HEK293 (cell line): ENCODE measurements around the gene PDGFB.

Experiments used
- SCRT2 ChIP-seq: fragments of 450-650 bp; formaldehyde crosslinking; IDR thresholded peaks from 2 replicates; pipeline ENCODE4 v1.5.1; 2016; ENCODE audit warnings: missing biosample characterization, missing genetic modification characterization
- YY1 ChIP-seq: fragments of 450-650 bp; formaldehyde crosslinking; IDR thresholded peaks from 2 replicates; pipeline ENCODE4 v1.5.1; 2018; ENCODE audit warnings: missing biosample characterization, missing genetic modification characterization
- ZBTB20 ChIP-seq: fragments of 450-650 bp; formaldehyde crosslinking; IDR thresholded peaks from 2 replicates; pipeline ENCODE4 v1.5.1; 2016; ENCODE audit warnings: missing biosample characterization, missing genetic modification characterization
- ZEB2 ChIP-seq: fragments of 450-650 bp; formaldehyde crosslinking; IDR thresholded peaks from 2 replicates; pipeline ENCODE4 v1.5.1; 2016; ENCODE audit warnings: missing biosample characterization, missing genetic modification characterization
- ZNF121 ChIP-seq: fragments of 450-650 bp; formaldehyde crosslinking; IDR thresholded peaks from 2 replicates; pipeline ENCODE4 v1.5.1; 2016; ENCODE audit warnings: missing biosample characterization, missing genetic modification characterization
- ZNF133 ChIP-seq: fragments of 450-650 bp; formaldehyde crosslinking; IDR thresholded peaks from 2 replicates; pipeline ENCODE4 v1.5.1; 2016; ENCODE audit warnings: missing biosample characterization, missing genetic modification characterization
- ZNF266 ChIP-seq: fragments of 450-650 bp; formaldehyde crosslinking; IDR thresholded peaks from 2 replicates; pipeline ENCODE4 v1.5.1; 2016; ENCODE audit warnings: missing biosample characterization, missing genetic modification characterization, low read depth
- ZNF292 ChIP-seq: fragments of 450-650 bp; formaldehyde crosslinking; IDR thresholded peaks from 2 replicates; pipeline ENCODE4 v1.5.1; 2016; ENCODE audit warnings: low read depth, missing biosample characterization, missing genetic modification characterization, borderline replicate concordance
- ZNF37A ChIP-seq: fragments of 450-650 bp; IDR thresholded peaks from 2 replicates; pipeline ENCODE4 v1.5.1; 2018; ENCODE audit warnings: missing biosample characterization, missing genetic modification characterization
- ZNF391 ChIP-seq: fragments of 450-650 bp; formaldehyde crosslinking; IDR thresholded peaks from 2 replicates; pipeline ENCODE4 v1.5.1; 2016; ENCODE audit warnings: low read depth, missing biosample characterization, missing genetic modification characterization, borderline replicate concordance
- ZNF404 ChIP-seq: fragments of 450-650 bp; formaldehyde crosslinking; IDR thresholded peaks from 2 replicates; pipeline ENCODE4 v1.5.1; 2017; ENCODE audit warnings: missing biosample characterization, missing genetic modification characterization
- ZNF514 ChIP-seq: fragments of 450-650 bp; formaldehyde crosslinking; IDR thresholded peaks from 2 replicates; pipeline ENCODE4 v1.5.1; 2016; ENCODE audit warnings: missing biosample characterization, missing genetic modification characterization
- ZNF560 ChIP-seq: fragments of 450-650 bp; formaldehyde crosslinking; IDR thresholded peaks from 2 replicates; pipeline ENCODE4 v1.5.1; 2017; ENCODE audit warnings: missing biosample characterization, missing genetic modification characterization, borderline replicate concordance
- ZNF571 ChIP-seq: fragments of 450-650 bp; formaldehyde crosslinking; IDR thresholded peaks from 2 replicates; pipeline ENCODE4 v1.5.0; 2017; ENCODE audit warnings: missing biosample characterization, missing genetic modification characterization
- ZNF624 ChIP-seq: fragments of 450-650 bp; formaldehyde crosslinking; IDR thresholded peaks from 2 replicates; pipeline ENCODE4 v1.5.1; 2017; ENCODE audit warnings: missing biosample characterization, missing genetic modification characterization
- ZNF677 ChIP-seq: fragments of 450-650 bp; IDR thresholded peaks from 2 replicates; pipeline ENCODE4 v1.5.0; 2018; ENCODE audit warnings: missing biosample characterization, mild to moderate bottlenecking, missing genetic modification characterization, moderate library complexity
- ZNF701 ChIP-seq: fragments of 450-650 bp; formaldehyde crosslinking; IDR thresholded peaks from 2 replicates; pipeline ENCODE4 v1.5.1; 2016; ENCODE audit warnings: missing biosample characterization, missing genetic modification characterization
- ZNF843 ChIP-seq: fragments of 450-650 bp; formaldehyde crosslinking; IDR thresholded peaks from 2 replicates; pipeline ENCODE4 v1.5.1; 2016; ENCODE audit warnings: missing biosample characterization, missing genetic modification characterization
- ZSCAN23 ChIP-seq: fragments of 450-650 bp; formaldehyde crosslinking; IDR thresholded peaks from 2 replicates; pipeline ENCODE4 v1.5.1; 2016; ENCODE audit warnings: missing biosample characterization, missing genetic modification characterization
- ZSCAN30 ChIP-seq: fragments of 450-650 bp; IDR thresholded peaks from 2 replicates; pipeline ENCODE4 v1.5.1; 2018; ENCODE audit warnings: missing biosample characterization, mild to moderate bottlenecking, missing genetic modification characterization, moderate library complexity
- TF ChIP-seq, protein P1 (sequence below): fragments of 450-650 bp; IDR thresholded peaks from 2 replicates; pipeline ENCODE4 v1.5.1; 2018; ENCODE audit warnings: missing biosample characterization, mild to moderate bottlenecking, missing genetic modification characterization
- TF ChIP-seq, protein P2 (sequence below): fragments of 450-650 bp; formaldehyde crosslinking; IDR thresholded peaks from 2 replicates; pipeline ENCODE4 v1.5.1; 2016; ENCODE audit warnings: missing biosample characterization, missing genetic modification characterization
- TF ChIP-seq, protein P3 (sequence below): fragments of 450-650 bp; formaldehyde crosslinking; IDR thresholded peaks from 2 replicates; pipeline ENCODE4 v1.5.1; 2016; ENCODE audit warnings: missing biosample characterization, missing genetic modification characterization
- TF ChIP-seq, protein P4 (sequence below): fragments of 450-650 bp; formaldehyde crosslinking; IDR thresholded peaks from 2 replicates; pipeline ENCODE4 v1.5.1; 2017; ENCODE audit warnings: missing biosample characterization, missing genetic modification characterization
- TF ChIP-seq, protein P5 (sequence below): fragments of 450-650 bp; formaldehyde crosslinking; IDR thresholded peaks from 2 replicates; pipeline ENCODE4 v1.5.1; 2017; ENCODE audit warnings: missing biosample characterization, mild to moderate bottlenecking, missing genetic modification characterization, moderate library complexity
- TF ChIP-seq, protein P6 (sequence below): fragments of 450-650 bp; formaldehyde crosslinking; IDR thresholded peaks from 2 replicates; pipeline ENCODE4 v1.5.1; 2017; ENCODE audit warnings: missing biosample characterization, missing genetic modification characterization
- TF ChIP-seq, protein P7 (sequence below): fragments of 450-650 bp; formaldehyde crosslinking; IDR thresholded peaks from 2 replicates; pipeline ENCODE4 v1.5.1; 2016; ENCODE audit warnings: missing biosample characterization, missing genetic modification characterization

Gene PDGFB

DNA sequence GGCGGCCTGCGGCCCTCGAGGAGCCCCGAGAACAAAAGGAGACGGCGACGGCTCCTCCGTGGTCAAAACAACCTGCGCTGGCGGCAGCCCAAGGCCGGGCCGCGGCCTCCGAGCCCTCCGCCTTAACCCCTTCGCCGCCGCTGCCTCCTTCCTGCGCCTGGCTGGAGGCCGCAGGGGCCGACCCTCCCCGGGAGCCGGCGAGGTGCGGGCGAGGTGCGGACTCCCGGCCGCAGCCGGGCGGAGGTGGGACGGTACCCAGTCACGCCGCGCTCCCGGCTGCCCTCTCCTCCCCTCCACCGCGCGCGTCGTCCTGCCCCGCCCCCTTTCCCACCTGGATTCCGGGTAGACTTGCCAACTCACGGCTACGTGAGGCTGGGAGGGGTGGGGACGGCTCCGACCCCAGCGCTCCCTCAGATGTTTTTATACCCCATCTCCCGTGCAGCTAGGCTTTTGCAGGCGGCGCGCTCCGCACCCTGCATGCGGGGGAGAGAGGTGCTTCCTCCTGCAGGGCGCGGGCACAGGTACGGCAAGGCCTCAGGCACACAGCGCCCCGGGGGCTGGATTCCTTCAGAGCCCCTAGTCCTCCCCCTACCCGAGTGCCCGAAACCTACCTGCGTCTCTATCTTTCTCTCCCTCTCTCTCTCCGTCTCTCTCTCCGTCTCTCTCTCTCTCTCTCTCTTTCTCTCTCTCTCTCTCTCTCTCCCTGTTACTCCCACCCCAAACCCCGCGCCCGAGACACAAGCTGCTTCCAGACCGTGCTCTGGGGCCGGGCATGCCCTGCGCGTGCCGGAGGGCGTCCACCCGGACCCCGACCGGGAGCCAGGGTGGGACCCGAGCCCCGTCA is 2.0 kb downstream of the PDGFB start (continued):
- TF ChIP-seq, protein P1, sequence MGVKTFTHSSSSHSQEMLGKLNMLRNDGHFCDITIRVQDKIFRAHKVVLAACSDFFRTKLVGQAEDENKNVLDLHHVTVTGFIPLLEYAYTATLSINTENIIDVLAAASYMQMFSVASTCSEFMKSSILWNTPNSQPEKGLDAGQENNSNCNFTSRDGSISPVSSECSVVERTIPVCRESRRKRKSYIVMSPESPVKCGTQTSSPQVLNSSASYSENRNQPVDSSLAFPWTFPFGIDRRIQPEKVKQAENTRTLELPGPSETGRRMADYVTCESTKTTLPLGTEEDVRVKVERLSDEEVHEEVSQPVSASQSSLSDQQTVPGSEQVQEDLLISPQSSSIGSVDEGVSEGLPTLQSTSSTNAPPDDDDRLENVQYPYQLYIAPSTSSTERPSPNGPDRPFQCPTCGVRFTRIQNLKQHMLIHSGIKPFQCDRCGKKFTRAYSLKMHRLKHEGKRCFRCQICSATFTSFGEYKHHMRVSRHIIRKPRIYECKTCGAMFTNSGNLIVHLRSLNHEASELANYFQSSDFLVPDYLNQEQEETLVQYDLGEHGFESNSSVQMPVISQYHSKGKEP (tag by site-specific recombination) = no peak
- no peak for TF ChIP-seq SCRT2
- no peak for TF ChIP-seq ZNF121 (tag by site-specific recombination)
- TF ChIP-seq ZNF404 (tag by site-specific recombination) = no peak
- TF ChIP-seq ZNF677 = no peak
- TF ChIP-seq ZNF843 (tag by site-specific recombination) = peak; percentile 35; the same call in 1 of the 2 replicates
- no peak for TF ChIP-seq ZNF701
- TF ChIP-seq ZNF133 = no peak
- TF ChIP-seq, protein P2, sequence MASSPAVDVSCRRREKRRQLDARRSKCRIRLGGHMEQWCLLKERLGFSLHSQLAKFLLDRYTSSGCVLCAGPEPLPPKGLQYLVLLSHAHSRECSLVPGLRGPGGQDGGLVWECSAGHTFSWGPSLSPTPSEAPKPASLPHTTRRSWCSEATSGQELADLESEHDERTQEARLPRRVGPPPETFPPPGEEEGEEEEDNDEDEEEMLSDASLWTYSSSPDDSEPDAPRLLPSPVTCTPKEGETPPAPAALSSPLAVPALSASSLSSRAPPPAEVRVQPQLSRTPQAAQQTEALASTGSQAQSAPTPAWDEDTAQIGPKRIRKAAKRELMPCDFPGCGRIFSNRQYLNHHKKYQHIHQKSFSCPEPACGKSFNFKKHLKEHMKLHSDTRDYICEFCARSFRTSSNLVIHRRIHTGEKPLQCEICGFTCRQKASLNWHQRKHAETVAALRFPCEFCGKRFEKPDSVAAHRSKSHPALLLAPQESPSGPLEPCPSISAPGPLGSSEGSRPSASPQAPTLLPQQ = peak; percentile 60
- no peak for TF ChIP-seq ZNF560
- no peak for TF ChIP-seq ZNF514
- TF ChIP-seq ZSCAN30 (tag by site-specific recombination) = no peak
- peak; percentile 86 for TF ChIP-seq ZSCAN23 (tag by site-specific recombination)
- peak; percentile 95 for TF ChIP-seq ZEB2 (tag by site-specific recombination)
- TF ChIP-seq ZNF37A (tag by site-specific recombination) = no peak
- TF ChIP-seq, protein P3, sequence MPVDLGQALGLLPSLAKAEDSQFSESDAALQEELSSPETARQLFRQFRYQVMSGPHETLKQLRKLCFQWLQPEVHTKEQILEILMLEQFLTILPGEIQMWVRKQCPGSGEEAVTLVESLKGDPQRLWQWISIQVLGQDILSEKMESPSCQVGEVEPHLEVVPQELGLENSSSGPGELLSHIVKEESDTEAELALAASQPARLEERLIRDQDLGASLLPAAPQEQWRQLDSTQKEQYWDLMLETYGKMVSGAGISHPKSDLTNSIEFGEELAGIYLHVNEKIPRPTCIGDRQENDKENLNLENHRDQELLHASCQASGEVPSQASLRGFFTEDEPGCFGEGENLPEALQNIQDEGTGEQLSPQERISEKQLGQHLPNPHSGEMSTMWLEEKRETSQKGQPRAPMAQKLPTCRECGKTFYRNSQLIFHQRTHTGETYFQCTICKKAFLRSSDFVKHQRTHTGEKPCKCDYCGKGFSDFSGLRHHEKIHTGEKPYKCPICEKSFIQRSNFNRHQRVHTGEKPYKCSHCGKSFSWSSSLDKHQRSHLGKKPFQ (tag by site-specific recombination) = no peak
- peak; percentile 98 for TF ChIP-seq ZBTB20 (tag by site-specific recombination)
- TF ChIP-seq, protein P4, sequence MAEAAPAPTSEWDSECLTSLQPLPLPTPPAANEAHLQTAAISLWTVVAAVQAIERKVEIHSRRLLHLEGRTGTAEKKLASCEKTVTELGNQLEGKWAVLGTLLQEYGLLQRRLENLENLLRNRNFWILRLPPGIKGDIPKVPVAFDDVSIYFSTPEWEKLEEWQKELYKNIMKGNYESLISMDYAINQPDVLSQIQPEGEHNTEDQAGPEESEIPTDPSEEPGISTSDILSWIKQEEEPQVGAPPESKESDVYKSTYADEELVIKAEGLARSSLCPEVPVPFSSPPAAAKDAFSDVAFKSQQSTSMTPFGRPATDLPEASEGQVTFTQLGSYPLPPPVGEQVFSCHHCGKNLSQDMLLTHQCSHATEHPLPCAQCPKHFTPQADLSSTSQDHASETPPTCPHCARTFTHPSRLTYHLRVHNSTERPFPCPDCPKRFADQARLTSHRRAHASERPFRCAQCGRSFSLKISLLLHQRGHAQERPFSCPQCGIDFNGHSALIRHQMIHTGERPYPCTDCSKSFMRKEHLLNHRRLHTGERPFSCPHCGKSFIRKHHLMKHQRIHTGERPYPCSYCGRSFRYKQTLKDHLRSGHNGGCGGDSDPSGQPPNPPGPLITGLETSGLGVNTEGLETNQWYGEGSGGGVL = peak; percentile 85
- TF ChIP-seq, protein P5, sequence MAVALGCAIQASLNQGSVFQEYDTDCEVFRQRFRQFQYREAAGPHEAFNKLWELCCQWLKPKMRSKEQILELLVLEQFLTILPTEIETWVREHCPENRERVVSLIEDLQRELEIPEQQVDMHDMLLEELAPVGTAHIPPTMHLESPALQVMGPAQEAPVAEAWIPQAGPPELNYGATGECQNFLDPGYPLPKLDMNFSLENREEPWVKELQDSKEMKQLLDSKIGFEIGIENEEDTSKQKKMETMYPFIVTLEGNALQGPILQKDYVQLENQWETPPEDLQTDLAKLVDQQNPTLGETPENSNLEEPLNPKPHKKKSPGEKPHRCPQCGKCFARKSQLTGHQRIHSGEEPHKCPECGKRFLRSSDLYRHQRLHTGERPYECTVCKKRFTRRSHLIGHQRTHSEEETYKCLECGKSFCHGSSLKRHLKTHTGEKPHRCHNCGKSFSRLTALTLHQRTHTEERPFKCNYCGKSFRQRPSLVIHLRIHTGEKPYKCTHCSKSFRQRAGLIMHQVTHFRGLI (tag by site-specific recombination) = no peak
- TF ChIP-seq ZNF391 (tag by site-specific recombination) = no peak
- TF ChIP-seq, protein P6, sequence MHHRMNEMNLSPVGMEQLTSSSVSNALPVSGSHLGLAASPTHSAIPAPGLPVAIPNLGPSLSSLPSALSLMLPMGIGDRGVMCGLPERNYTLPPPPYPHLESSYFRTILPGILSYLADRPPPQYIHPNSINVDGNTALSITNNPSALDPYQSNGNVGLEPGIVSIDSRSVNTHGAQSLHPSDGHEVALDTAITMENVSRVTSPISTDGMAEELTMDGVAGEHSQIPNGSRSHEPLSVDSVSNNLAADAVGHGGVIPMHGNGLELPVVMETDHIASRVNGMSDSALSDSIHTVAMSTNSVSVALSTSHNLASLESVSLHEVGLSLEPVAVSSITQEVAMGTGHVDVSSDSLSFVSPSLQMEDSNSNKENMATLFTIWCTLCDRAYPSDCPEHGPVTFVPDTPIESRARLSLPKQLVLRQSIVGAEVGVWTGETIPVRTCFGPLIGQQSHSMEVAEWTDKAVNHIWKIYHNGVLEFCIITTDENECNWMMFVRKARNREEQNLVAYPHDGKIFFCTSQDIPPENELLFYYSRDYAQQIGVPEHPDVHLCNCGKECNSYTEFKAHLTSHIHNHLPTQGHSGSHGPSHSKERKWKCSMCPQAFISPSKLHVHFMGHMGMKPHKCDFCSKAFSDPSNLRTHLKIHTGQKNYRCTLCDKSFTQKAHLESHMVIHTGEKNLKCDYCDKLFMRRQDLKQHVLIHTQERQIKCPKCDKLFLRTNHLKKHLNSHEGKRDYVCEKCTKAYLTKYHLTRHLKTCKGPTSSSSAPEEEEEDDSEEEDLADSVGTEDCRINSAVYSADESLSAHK (tag by site-specific recombination) = no peak
- 0 out of 2 replicates have a peak, but pooled peaks have one; percentile 40 for TF ChIP-seq ZNF266
- no peak for TF ChIP-seq ZNF571 (tag by site-specific recombination)
- TF ChIP-seq ZNF624 (tag by site-specific recombination) = no peak
- TF ChIP-seq ZNF292 (tag by site-specific recombination) = no peak
- TF ChIP-seq YY1 (tag by site-specific recombination) = no peak
- TF ChIP-seq, protein P7, sequence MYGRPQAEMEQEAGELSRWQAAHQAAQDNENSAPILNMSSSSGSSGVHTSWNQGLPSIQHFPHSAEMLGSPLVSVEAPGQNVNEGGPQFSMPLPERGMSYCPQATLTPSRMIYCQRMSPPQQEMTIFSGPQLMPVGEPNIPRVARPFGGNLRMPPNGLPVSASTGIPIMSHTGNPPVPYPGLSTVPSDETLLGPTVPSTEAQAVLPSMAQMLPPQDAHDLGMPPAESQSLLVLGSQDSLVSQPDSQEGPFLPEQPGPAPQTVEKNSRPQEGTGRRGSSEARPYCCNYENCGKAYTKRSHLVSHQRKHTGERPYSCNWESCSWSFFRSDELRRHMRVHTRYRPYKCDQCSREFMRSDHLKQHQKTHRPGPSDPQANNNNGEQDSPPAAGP = peak; percentile 81
